Endothelial cell of umbilical vein (primary cell): ENCODE measurements around the gene ZNF423. TPM values are rescaled to one million over a fixed set of nuclear protein-coding genes. Genes with fewer than 3 reads are reported as not detected.

Source experiments
- BruUV-seq: library from RNA; stranded (reverse); fragments of 400-500 nt; replicated peaks from 2 replicates; lab custom pipeline; 2021; lab: Mats Ljungman, UMichigan
- CTCF ChIA-PET: fragments of 300-600, 350-600 bp; sonication (Branson Sonifier 250); formaldehyde crosslinking; loops from one replicate; lab custom pipeline; 2021; ENCODE audit warnings: antibody characterized with exemption, inconsistent platforms; lab: Charles Lee
- POLR2A ChIA-PET: fragments of 300-600, 350-600 bp; sonication (Branson Sonifier 250); formaldehyde crosslinking; loops from one replicate; lab custom pipeline; 2021; ENCODE audit warnings: antibody characterized with exemption, inconsistent platforms; lab: Charles Lee
- DNase-seq: peaks from one replicate; pipeline ENCODE4 v3.0.0-alpha.2; 2011; ENCODE audit warnings: low read depth, low spot score
- FAIRE-seq: peaks from 2 replicates; lab custom pipeline; 2011; peaks lifted over from hg19 to GRCh38; lab: Jason Lieb, UNC
- H2AFZ ChIP-seq: 2 replicates; pipeline ENCODE4 v1.6.0; 2012; ENCODE audit warnings: low read depth, low read length, control low read depth, inconsistent platforms
- H3K27ac ChIP-seq: 2 replicates; pipeline ENCODE4 v1.5.1; 2011; ENCODE audit warnings: low read depth, mild to moderate bottlenecking, control low read depth, low read length, moderate library complexity; ENCODE audit not compliant: insufficient read depth
- H3K27me3 ChIP-seq, 2 experiments: 2 replicates each; pipeline versions ENCODE4 v1.6.0 to v1.6.1; 2011; ENCODE audit warnings: low read length in 2 of 2, mixed read lengths in 1 of 2; ENCODE audit not compliant: control insufficient read depth in 2 of 2, insufficient read depth in 2 of 2
- H3K36me3 ChIP-seq, 2 experiments: 2 replicates in 1 of 2; 3 replicates in 1 of 2; pipeline ENCODE4 v1.5.1; 2011; ENCODE audit warnings: low read length in 2 of 2, mild to moderate bottlenecking in 1 of 2, moderate library complexity in 1 of 2; ENCODE audit not compliant: control insufficient read depth in 2 of 2, insufficient read depth in 2 of 2; ENCODE audit errors: extremely low read depth in 1 of 2
- H3K4me1 ChIP-seq: 3 replicates; pipeline ENCODE4 v1.5.1; 2011; ENCODE audit warnings: mild to moderate bottlenecking, low read length; ENCODE audit not compliant: control insufficient read depth, insufficient read depth; ENCODE audit errors: extremely low read depth
- H3K4me2 ChIP-seq: 2 replicates; pipeline ENCODE4 v1.6.1; 2011; ENCODE audit warnings: low read length, control low read depth, mixed read lengths; ENCODE audit not compliant: insufficient read depth
- H3K4me3 ChIP-seq, 3 experiments: fragments of 200-600 bp in 1 of 3; sonication (generic), shearing (Covaris generic) in 1 of 3; replicated peaks in 1 of 3; 2 replicates each; pipeline ENCODE4 v1.5.1; 2011 to 2016; ENCODE audit warnings: control low read depth in 3 of 3, low read length in 3 of 3, mild to moderate bottlenecking in 2 of 3, inconsistent platforms in 1 of 3, low read depth in 1 of 3, moderate library complexity in 1 of 3; ENCODE audit not compliant: insufficient read depth in 1 of 3
- H3K79me2 ChIP-seq: 2 replicates; pipeline ENCODE4 v1.6.0; 2012; ENCODE audit warnings: low read length, inconsistent platforms; ENCODE audit not compliant: control insufficient read depth, insufficient read depth
- H3K9ac ChIP-seq: replicated peaks from 2 replicates; pipeline ENCODE3; 2011; ENCODE audit warnings: low read length, control low read depth; ENCODE audit not compliant: insufficient read depth; ENCODE audit errors: extremely low read depth
- H3K9me1 ChIP-seq: replicated peaks from 3 replicates; pipeline ENCODE4 v1.6.0; 2011; ENCODE audit warnings: mild to moderate bottlenecking, low read length; ENCODE audit not compliant: control insufficient read depth, insufficient read depth; ENCODE audit errors: extremely low read depth
- H3K9me3 ChIP-seq: replicated peaks from 2 replicates; pipeline ENCODE4 v1.5.1; 2012; ENCODE audit warnings: low read length, inconsistent platforms; ENCODE audit not compliant: control insufficient read depth, insufficient read depth
- H4K20me1 ChIP-seq: replicated peaks from 2 replicates; pipeline ENCODE3; 2011; ENCODE audit warnings: mild to moderate bottlenecking, low read length; ENCODE audit not compliant: control insufficient read depth, insufficient read depth; ENCODE audit errors: extremely low read depth
- EZH2 ChIP-seq: IDR thresholded peaks from 2 replicates; pipeline ENCODE4 v1.6.1; 2012; ENCODE audit warnings: borderline replicate concordance, low read depth, mild to moderate bottlenecking, moderate library complexity, low read length, inconsistent platforms; ENCODE audit not compliant: severe bottlenecking
- FOS ChIP-seq: IDR thresholded peaks from 2 replicates; pipeline ENCODE4 v1.6.1; 2011; ENCODE audit warnings: mild to moderate bottlenecking, low read length, moderate library complexity, borderline replicate concordance; ENCODE audit not compliant: insufficient read depth
- GATA2 ChIP-seq: IDR thresholded peaks from 2 replicates; pipeline ENCODE4 v1.7.0; 2011; ENCODE audit warnings: low read depth, mild to moderate bottlenecking, moderate library complexity, mixed read lengths, low read length; ENCODE audit not compliant: insufficient read length, insufficient read depth
- JUN ChIP-seq: IDR thresholded peaks from 2 replicates; pipeline ENCODE4 v1.6.1; 2011; ENCODE audit warnings: borderline replicate concordance, low read depth; ENCODE audit not compliant: insufficient read length, insufficient read depth
- MAX ChIP-seq: IDR thresholded peaks from 2 replicates; pipeline ENCODE4 v1.6.1; 2011; ENCODE audit not compliant: insufficient read depth, insufficient read length
- MYC ChIP-seq: IDR thresholded peaks from one replicate; pipeline ENCODE4 v1.6.1; 2011; ENCODE audit warnings: mild to moderate bottlenecking, low read depth, low read length
- POLR2A ChIP-seq: IDR thresholded peaks from 2 replicates; pipeline ENCODE4 v1.6.1; 2012; ENCODE audit warnings: low read depth, mild to moderate bottlenecking, control low read depth, low read length
- POLR2AphosphoS5 ChIP-seq: IDR thresholded peaks from 2 replicates; pipeline ENCODE4 v1.6.1; 2012; ENCODE audit warnings: low read depth, mild to moderate bottlenecking, control low read depth, low read length, moderate library complexity; ENCODE audit not compliant: insufficient read depth
- dilution Hi-C: fragments of 300-500 bp; cut with MboI; formaldehyde crosslinking; loops from one replicate; pipeline ENCODE4 v1.15.0; 2019; ENCODE audit warnings: low sequenced_read_pairs; ENCODE audit not compliant: extremely low pct_ligation_motif_present
- intact Hi-C: fragments of 100-400 bp; cut with micrococcal nuclease; formaldehyde crosslinking; loops from one replicate; pipeline ENCODE4 v1.10.0; 2022
- polyA plus RNA-seq, 4 experiments: library from polyadenylated mRNA; depleted of rRNA in 3 of 4; stranded (reverse) in 3 of 4; unstranded in 1 of 4; fragments of >200 nt; gene quantifications; 2 replicates each; pipeline versions ENCODE4 v1.2.1 to v1.2.3, GENCODE V29; 2011 to 2012; ENCODE audit warnings: missing spikeins in 1 of 4
- total RNA-seq: library from RNA; stranded (reverse); gene quantifications from 2 replicates; pipeline ENCODE4 v1.2.3, GENCODE V29; 2021
- TF ChIP-seq, protein P1 (sequence below), 2 donors: IDR thresholded peaks; 1 replicate in 1 of 2; 2 replicates in 1 of 2; pipeline ENCODE4 v1.5.1; 2011; ENCODE audit warnings: low read length in 2 of 2, mild to moderate bottlenecking in 2 of 2, moderate library complexity in 2 of 2, control low read depth in 1 of 2, inconsistent platforms in 1 of 2, low read depth in 1 of 2; ENCODE audit not compliant: insufficient read depth in 1 of 2; ENCODE audit errors: extremely low read depth in 1 of 2

The ZNF423 gene
- total and polyA plus RNA-seq, 2 donors (not counting 3 experiments of a cell fraction or from before 2014, with no cell fraction given), result 2.2 to 8.1 TPM

- no peaks in the 10 kb centered on the region for H3K79me2 ChIP-seq
- dilution Hi-C loops (no loop called here), intact Hi-C loops (no loop called here)
- H3K4me1 ChIP-seq, result no peaks in the 10 kb centered on the region
- CTCF ChIA-PET, result interaction anchor here (1.0 kb wide), 1 partner anchor 33 kb away, joined by 4 read pairs; no protein-coding TSS in a partner anchor
- H3K36me3 ChIP-seq, result no peaks in the 10 kb centered on the region
- TF ChIP-seq JUN (no peak), MYC (no peak), MAX (no peak), POLR2A (no peak), FOS (no peak), EZH2 (no peak), GATA2 (no peak), POLR2AphosphoS5 (no peak)
- TF ChIP-seq, protein P1, sequence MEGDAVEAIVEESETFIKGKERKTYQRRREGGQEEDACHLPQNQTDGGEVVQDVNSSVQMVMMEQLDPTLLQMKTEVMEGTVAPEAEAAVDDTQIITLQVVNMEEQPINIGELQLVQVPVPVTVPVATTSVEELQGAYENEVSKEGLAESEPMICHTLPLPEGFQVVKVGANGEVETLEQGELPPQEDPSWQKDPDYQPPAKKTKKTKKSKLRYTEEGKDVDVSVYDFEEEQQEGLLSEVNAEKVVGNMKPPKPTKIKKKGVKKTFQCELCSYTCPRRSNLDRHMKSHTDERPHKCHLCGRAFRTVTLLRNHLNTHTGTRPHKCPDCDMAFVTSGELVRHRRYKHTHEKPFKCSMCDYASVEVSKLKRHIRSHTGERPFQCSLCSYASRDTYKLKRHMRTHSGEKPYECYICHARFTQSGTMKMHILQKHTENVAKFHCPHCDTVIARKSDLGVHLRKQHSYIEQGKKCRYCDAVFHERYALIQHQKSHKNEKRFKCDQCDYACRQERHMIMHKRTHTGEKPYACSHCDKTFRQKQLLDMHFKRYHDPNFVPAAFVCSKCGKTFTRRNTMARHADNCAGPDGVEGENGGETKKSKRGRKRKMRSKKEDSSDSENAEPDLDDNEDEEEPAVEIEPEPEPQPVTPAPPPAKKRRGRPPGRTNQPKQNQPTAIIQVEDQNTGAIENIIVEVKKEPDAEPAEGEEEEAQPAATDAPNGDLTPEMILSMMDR (IDR thresholded peaks at IDR 0.05; ENCODE audit: extremely low read depth in 1 of 2, insufficient read depth in 1 of 2, low read depth in 1 of 2, low read length in 2 of 2), result no peak
- H3K9me3 ChIP-seq, result no peaks in the 10 kb centered on the region
- peaks cover 3 to 8% of the 10 kb centered on the region in 2 experiments for H3K27me3 ChIP-seq
- H2AFZ ChIP-seq, result no peak overlapping the region
- FAIRE-seq (no peak), DNase-seq (no peak)
- no peak overlapping the region for H3K9ac ChIP-seq
- no peak overlapping the region for H3K27ac ChIP-seq
- POLR2A ChIA-PET, result no interaction called here
- H4K20me1 ChIP-seq, result no peaks in the 10 kb centered on the region
- H3K4me3 ChIP-seq, result no peak overlapping the region
- BruUV-seq, result no TSS peak
- no peak overlapping the region for H3K4me2 ChIP-seq
- no peaks in the 10 kb centered on the region for H3K9me1 ChIP-seq
Measured at GRCh38 chr16:49842972-49843371, 12.9 kb downstream of the ZNF423 start.
